DND-41 (cell line): ENCODE measurements around the gene MED29.

Experiments
- CTCF ChIP-seq: IDR thresholded peaks from 2 replicates; pipeline ENCODE4 v1.5.1; 2012; ENCODE audit warnings: borderline replicate concordance, low read length, moderate library complexity, mild to moderate bottlenecking; ENCODE audit not compliant: poor library complexity, severe bottlenecking; ENCODE audit errors: extremely low read depth
- EZH2 ChIP-seq: IDR thresholded peaks from 3 replicates; pipeline ENCODE4 v1.6.1; 2012; ENCODE audit warnings: borderline replicate concordance, low read depth, mild to moderate bottlenecking, moderate library complexity, low read length, inconsistent platforms; ENCODE audit not compliant: severe bottlenecking

- TF ChIP-seq CTCF (no peak), EZH2 (no peak)
Observed at GRCh38 chr19:39359026-39359425, 32.2 kb upstream of the MED29 start.
